ENCODE measurements around the gene XKR8.

DNA sequence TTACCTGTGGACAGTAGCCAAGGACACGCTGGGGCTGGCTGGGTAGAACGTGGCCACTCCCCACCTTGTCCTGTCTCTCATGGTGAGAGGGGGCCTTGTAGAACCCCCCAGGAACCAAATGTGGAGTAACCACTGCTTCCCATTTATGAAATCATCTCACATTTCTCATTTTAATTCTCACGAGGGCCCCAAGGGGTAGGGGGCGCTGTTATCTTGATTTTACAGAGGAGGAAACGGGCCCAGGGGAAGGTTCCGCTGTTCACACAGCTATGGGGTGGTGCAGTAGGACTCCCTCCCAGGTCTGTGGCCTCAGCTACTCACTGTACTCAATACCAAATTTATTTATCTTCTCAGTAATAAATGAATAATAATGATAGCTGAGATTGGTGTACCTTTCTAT is 19.5 kb upstream of the XKR8 start:
- TF ChIP-seq FOS (IDR thresholded peaks at IDR 0.05; ENCODE audit: low read depth, low read length) (no peak), POLR2A (IDR thresholded peaks at IDR 0.05; ENCODE audit: low read depth, low read length) (no peak), CTCF (conservative IDR thresholded peaks at IDR 0.05; ENCODE audit: low read depth, low read length) (peak; percentile 42), RAD21 (IDR thresholded peaks at IDR 0.05; ENCODE audit: low read length) (peak; percentile 20; the same call in 1 of the 2 replicates), CEBPB (IDR thresholded peaks at IDR 0.05; ENCODE audit: low read depth, low read length) (no peak), MXI1 (IDR thresholded peaks at IDR 0.05; ENCODE audit: borderline replicate concordance, low read depth, low read length) (no peak), BHLHE40 (IDR thresholded peaks at IDR 0.05; ENCODE audit: low read depth, low read length) (no peak), SMC3 (IDR thresholded peaks at IDR 0.05; ENCODE audit: low read depth, low read length) (no peak), RFX5 (IDR thresholded peaks at IDR 0.05; ENCODE audit: low read depth, low read length) (no peak), ELK1 (IDR thresholded peaks at IDR 0.05; ENCODE audit: borderline replicate concordance, low read depth, low read length) (no peak), NFE2L2 (IDR thresholded peaks at IDR 0.05; ENCODE audit: low read depth, low read length) (no peak), RCOR1 (IDR thresholded peaks at IDR 0.05; ENCODE audit: insufficient replicate concordance, low read length) (no peak)
- TF ChIP-seq, protein P1, sequence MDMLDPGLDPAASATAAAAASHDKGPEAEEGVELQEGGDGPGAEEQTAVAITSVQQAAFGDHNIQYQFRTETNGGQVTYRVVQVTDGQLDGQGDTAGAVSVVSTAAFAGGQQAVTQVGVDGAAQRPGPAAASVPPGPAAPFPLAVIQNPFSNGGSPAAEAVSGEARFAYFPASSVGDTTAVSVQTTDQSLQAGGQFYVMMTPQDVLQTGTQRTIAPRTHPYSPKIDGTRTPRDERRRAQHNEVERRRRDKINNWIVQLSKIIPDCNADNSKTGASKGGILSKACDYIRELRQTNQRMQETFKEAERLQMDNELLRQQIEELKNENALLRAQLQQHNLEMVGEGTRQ (IDR thresholded peaks at IDR 0.05; ENCODE audit: low read depth, low read length) = no peak

Data from IMR-90 (cell line).